COLO829 (cell line): ENCODE results near the gene RBFA.

Experiments used
- DNase-seq: peaks from one replicate; pipeline ENCODE4 v3.0.0; 2012; ENCODE audit warnings: low spot score

RBFA gene

DNA sequence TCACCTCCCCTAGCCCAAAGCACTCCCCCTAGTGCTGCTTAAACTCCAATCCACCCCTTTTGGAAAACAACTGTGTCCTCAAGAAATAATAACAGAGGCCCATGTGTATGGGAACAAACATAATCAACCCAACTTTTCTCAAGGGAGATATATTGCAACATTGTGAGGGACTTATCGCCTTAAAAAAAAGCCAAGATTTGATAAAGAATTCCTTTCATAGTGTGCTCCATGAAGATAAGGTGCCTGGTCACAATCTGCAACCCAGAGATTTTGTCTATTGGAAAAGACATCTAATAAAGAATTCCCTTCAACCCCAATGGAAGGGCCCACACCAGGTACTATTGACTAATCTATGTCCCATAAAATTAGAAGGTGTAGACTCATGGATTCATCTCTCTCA is 4.5 kb upstream of the RBFA start:
- no peak for DNase-seq

DNA sequence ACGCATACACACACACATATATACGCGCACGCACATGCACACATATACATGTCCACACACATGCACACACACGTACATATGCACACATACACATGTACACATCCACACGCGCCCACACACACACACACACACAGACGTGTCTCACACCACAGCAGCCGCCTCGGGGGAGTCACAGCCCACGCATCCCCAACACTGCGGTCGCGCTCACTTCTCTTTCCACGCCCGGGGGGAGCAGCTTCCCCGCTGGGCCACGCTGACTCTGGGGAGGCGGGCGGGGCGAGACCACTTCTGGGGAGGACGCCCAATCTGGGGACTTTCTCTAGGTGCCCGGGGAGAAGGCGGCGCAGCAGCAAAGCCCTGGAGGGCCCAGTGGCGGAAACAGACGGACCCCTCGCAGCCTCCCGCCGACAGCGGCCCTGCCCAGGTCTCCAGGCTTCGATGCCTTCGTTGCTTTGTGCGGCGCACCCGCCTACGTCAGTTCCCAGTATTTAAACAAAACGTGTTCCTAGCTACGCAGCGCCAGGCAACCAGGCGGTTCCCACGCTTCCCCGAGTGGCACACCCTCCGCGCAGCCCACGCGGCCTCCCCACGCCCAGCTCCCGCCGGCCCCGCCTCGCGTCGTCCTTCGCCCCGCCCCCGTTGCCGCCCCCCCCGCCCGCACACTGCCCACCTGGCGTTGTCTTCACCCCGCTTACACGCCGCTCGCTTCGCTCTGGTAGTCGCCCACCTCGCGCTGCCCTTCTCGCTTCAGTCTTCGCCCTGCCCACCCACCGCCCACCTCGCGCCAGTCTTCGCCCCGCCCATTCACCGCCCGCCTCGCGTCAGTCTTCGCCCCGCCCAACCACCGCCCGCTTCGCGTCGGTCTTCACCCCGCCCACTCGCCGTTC is 810 bp upstream of the RBFA start:
- peak; percentile 94 for DNase-seq

DNA sequence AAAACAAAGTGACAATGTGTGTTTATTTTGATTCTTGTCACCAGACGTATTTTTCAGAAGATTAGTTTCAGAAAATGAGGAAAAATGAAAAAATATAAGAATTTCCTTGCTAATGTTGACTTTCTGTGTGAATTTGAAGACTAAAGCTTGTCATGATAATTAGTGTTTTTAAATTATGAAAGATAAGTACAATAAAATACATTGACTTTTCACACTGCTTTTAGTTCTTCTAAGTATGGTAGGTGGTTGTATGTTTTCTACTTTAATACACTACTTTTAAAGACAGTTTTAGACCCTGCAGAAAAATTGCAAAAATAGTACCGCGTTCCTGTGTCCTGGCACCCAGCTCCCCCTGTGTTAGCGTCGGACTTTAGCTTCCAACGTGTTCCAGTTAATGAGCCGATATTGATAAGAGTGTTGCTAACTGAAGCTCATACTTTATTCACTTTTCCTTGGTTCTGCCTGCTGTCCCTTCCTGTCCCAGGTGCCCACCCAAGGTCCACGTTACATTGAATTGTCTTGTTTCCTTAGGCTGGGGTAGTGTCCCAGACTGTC is 695 bp downstream of the RBFA start:
- no peak for DNase-seq

DNA sequence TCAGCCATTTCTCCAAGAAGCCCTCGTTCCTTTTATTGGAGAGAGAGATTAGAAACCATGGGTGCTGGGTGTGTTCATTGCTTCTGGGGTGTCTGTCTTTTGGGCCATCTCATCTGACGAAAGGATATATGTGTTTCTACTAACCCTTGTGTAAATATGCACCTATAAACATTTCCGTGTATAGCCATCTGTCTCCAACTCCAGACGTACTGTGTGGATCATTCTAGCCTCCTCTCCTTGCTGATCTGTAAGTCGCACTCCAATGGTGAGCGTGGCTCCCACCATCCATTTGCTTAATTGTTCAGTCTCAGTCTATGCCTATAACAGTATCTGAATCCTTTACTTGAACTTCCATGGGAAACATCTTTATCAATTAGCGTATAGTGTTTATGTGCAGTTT is 1.8 kb downstream of the RBFA start:
- DNase-seq = no peak

DNA sequence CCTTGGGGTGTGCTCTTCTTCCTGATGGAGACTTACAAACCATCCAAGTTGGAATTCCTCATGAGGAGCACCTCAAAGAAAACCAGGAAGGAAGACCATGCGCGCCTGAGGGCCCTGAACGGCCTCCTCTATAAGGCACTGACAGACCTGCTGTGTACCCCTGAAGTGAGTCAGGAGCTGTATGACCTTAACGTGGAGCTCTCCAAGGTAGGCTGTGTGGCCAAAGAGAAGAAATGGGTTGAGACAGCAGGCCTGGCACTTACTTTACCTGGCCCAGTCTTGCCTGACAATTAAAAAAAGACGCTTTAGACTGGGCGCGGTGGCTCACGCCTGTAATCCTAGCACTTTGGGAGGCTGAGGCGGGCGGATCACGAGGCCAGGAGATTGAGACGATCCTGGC is 3.1 kb downstream of the RBFA start:
- no peak for DNase-seq

DNA sequence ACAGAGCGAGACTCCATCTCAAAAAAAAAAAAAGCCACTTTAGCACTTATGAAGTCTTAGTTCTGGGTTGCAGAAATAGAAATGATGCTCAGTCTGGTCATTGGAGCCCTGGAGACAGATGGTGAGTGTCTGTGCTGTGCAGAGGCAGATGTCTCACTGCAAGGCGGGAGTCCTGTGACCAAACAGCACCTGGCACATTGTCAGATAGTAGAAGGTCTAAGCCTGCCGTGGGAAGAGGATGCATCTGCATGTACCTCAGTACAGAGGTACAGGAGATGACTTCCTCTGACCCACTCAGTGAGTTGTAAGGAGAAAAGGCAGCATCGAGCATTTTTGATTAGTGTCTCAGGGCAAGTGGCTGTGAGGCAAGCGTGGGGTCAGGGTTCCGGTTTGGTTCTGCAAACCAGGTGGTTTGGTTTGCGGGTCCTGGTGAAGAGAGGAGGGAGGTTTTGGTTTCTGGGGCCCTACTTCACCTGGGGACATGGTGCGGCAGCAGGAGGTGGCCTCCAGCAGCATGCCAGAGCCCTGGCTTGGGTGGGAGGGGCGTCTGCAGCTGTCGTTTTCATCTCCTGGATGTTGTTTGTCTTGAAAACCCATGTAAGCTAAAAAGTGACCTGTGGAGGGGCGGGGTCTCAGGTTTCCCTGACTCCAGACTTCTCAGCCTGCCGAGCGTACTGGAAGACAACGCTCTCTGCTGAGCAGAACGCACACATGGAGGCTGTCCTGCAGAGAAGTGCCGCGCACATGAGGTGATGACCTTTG is 3.8 kb downstream of the RBFA start:
- no peak for DNase-seq

DNA sequence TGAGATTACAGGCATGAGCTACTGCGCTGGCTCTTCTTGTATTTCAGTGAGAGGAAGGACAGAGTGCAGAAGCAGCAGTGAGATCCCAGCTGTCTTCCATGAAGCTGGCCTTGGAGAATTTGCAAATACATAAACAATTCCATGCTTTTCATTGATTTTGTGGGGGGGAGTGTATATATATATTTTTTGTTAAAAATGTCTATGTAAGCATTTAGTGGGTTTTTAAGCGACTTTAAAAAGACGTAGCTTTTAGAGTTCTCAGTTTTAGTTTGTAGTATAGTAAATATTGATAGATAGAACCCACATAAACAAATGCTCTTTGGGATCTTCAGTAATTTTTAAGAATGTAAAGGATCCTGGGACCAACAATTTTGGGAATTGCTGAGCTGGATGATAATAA is 6.3 kb downstream of the RBFA start:
- no peak for DNase-seq

DNA sequence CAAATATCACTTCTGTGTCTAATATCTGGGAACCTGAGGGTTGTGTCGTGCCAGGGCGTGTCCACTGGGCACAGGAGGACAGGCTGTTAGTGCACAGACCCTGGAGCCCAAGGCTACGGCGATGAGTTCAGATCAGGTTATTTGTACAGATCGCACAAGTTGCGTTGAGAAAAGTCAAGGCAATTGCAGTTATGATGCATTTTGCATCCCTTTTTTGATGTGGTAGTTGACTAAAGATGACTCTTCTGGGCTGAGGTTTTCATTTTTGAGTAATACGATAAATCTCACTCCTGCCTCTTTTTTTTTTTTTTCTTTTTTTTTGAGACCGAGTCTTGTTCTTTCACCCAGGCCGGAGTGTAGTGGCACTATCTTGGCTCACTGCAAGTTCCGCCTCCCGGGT is 7.2 kb downstream of the RBFA start:
- DNase-seq = no peak

DNA sequence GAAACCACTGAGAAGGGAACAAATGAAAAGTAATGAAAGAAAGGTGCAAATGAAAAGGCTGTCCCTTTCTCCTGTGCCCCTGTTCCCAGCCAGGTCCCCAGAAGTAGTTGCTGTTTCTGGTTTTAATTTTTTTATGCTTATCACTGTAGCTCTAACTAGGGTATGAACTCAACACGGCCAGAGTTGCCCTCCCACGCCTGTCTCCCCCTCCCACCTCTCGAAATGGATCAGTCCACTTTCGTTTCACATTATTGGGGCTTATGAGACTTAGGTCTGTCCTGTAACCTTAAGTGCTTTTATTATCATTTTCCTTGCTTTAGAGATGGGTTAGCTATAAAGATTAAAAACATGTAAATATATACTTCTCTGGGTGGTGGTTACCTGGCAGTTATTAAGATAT is 8.6 kb downstream of the RBFA start:
- no peak for DNase-seq

DNA sequence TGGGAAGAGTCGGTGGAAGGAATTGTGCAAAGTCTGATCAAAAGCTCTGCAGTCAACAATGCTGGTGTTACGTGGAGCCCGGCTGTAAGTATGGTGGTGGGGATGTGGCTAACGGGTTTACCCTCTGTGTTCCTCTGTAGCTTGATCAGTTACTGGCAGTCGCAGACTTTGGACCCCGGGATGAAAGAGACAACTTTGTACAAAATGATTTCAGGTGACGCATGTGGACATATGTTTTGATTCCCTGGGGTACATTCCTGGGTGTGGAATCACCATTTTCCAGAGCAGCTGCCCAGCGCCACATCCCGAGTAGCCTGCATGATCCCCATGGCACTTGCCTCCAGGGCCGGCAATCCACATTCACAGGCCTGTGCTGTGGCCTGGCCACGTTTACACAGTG is 9.8 kb downstream of the RBFA start:
- no peak for DNase-seq

DNA sequence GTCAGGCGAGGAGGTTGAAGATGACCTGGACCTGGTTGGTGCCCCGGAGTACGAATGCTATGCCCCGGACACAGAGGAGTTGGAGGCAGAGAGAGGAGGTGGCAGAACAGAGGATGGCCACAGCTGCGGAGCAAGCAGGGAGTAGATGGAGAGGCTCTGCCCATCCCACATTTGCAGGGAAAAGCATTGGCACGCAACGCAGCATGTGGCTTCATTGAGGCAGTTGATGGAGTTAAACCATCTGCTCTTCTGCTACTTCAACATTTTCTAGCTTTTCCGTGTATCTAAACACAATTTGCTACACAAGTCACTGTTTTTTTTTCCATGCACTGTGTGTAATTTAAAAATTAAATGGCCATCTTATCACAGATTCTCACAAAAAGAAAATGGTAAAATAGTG is 11.8 kb downstream of the RBFA start:
- no peak for DNase-seq

DNA sequence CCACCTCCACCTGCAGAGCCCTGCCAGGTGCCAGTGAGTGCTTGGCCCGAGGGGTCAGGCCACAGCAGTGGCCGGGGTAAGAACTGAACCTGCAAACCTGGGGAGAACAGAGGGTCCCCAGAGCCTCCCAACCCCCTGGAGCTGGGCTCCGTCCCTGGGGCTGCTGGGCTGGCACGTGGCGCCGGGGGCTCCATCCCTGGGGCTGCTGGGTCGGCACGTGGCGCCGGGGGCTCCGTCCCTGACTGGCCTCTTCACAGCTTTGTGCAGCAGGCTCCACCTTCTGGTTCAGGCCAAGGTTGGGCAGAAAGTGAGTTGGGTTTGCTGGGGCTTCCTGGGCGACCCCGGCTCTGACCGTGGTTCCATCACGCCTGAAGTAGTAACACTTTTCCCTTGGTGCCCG is 12.2 kb downstream of the RBFA start:
- no peak for DNase-seq

DNA sequence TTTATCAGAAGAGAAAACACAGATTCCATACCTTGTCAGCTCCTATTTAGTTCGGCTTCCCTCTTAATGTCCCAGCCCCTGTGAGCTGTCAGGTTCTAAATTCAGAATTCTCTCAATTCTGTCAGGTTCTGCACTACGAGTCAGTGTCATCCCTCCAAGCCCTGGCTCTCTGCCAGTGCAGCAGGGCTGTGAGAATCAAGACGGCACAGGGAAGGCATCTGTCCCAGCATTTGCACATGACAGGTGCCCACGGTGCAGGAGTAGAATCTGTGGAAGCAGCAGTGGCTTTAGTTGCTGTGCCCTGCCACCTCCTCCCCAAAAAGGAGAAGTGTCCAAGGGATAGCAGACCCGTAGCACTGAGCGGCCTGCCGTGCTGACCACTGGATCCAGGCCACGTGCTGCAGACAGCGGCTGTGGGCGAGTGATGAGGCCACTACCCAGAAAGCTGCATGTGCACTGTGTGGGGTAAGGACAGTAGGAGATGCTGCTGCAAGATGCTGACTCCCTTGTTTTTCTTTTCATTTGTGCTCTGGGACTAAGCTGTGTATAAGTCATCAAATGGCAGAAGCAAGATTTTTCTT is 12.8 kb downstream of the RBFA start:
- no peak for DNase-seq

DNA sequence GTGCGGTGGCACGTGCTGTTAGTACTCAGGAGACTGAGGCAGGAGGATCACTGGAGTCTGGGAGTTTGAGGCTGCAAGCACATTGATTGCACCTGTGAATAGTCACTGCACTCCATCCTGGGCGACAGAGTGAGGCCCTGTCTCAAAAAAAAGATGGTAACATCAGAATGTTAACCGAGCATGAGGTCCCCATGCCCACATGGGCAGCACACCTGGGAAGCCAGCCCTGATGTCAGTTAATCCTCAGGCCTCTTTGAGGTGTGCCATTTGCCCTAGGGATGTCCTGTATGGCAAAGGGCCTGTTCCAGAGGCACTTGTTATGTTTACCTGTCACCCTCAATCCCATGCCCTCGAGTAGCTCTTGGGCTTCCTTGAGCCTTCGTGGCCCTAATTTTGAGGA is 16.6 kb downstream of the RBFA start:
- DNase-seq = no peak

DNA sequence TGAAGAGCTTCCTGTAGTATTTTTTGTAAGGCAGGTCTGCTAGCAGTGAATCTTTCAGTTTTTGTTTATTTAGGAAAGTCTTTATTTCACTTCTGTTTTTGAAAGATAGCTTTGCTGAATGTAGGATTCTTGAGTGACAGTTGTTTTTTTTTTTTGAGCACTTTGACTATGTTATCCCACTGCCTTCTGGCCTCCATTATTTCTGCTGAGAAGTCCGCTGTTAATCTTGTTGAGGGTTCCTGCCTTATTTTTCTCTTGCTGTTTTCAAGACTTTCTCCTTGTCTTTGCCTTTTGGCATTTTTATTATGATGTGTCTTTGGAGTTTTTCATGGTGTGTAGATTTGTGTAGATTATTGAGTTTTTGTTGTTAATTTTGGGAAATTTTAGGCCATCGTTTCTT is 21.9 kb downstream of the RBFA start:
- DNase-seq = no peak

DNA sequence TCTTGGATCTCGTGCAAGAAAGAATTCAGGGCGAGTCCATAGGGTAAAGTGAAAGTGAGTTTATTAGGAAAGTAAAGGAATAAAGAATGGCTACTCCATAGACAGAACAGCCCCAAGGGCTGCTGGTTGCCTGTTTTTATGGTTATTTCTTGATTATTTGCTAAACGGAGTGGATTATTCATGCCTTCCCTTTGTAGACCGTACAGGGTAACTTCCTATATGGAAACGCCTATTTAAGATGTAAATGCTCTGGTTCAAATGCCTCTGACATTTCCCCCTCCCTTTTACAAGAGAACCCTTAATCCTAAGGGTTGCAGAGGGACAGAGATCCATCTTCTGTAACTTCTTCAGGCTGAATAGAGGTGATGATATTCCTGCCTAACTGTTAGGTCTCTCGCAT is 25.7 kb downstream of the RBFA start:
- no peak for DNase-seq

DNA sequence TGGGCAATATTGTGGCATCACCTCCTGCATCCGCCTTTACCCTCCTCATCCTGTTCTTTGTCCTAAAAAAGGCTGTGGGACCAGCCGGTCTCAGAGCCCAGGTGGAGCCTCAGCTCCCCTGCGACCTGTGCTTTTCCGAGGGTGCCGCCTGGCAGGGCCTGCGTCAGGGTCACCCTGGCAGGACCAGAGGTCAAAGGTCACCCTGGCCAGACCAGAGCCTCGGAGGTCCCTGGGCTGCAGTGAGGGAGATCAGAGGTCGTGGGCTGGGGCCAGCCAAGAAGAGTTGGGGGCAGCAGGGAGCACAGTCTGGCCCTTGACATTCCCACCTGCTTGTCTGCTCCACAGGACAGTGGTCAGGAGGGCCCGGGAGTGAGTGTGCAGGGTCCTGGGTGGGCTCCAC is 31.5 kb downstream of the RBFA start:
- no peak for DNase-seq

DNA sequence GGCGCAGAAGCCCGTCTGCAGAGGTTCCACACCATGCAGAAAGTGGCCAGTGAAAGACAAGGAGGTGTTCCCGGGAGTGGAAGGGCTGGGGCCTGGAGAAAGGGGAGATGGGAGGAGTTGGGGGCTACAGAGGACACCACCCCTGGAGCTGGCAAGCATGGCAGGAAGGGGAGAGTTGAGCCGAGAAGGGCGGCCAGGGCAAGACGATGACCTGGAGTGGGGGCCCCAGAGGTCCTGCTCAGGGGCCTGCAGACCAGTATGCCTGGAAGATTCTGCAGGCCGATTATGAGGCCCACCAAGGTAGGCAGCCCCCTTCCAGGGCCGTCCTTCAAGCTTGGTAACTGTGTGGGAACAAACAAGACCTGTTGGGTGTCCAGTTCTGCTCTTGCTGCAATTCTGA is 33.1 kb downstream of the RBFA start:
- no peak for DNase-seq

DNA sequence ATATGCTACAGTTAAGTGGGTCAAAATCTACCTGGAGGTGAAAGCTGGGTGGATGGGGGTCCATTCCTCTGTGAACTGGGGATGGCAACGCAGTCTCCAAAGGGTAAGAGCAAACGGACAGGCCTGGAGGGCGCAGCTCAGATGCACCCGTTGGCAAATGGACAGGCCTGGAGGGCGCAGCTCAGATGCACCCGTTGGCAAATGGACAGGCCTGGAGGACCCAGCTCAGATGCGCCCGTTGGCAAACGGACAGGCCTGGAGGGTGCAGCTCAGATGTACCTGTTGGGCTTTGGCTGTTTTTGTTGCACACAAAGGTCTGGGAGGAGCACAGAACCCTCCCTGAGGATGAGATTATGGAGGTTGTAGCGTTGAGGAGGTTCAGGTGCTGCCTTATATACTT is 33.7 kb downstream of the RBFA start:
- no peak for DNase-seq

DNA sequence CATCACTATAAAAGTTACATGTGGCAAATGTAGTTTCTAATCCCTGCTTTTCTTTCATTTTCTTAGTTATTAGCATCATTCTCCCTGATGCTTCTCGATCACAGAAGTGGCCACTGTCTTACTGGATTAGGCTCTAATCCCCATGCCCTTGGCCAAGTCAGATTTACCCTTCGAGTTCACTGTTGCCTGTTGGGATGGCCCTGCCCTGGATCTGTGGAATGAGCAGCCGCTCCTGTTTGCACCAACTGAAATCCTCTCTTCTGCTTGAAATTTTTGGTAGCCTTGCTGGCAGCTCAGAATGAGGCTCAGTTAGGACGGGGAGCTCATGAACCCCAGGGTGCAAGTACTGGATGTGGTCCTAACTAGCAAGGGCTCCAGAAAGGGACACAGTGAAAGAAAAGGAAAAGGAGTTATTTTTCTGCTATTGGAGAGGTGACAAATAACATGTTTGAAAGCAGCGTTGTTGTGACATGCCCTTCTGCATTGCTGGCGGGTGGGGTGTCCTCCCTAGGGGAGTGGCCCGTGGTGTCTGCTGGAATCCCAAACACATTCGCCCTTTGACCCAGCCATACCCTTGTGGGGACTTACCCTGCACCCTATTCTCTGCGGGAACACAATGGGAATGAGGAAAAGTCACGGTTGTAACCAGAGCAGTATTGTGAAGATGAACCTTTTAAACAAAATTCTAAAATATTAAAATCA is 34.5 kb downstream of the RBFA start:
- no peak for DNase-seq

DNA sequence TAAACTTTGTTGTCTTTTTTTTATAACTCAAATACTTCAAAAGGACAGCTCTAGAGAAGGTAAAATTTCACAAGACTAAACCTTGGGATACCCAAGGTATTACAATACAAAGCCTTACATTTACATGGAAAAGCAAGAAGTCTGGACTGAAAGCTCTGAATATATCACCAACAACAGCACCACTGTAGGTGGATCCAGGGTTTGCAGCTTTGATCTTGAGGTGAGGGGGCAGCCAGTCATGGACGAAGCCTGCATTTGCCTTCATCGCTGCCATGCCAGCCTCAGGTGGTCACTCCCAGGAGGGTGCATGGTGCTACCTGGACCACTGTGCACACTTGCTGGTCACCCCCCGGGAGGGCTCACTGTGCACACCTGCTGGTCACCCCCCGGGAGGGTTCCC is 36.6 kb downstream of the RBFA start:
- no peak for DNase-seq

DNA sequence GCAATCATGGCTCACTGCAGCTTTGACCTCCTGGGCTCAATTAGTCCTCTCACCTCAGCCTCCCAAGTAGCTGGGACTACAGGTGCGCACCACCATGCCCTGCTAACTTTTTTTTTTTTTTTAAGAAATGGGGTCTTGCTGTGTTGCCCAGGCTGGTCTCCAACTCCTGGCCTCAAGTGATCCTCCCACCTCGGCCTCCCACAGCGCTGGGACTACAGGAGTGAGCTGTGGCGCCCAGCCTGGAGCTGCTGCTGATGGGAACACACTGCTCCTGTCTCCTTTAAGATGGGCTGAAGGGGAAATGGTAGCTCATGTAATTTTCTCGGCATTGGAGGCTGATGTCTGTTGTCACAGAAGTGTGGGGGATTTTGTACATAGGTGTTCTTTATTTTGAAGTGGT is 39.9 kb downstream of the RBFA start:
- no peak for DNase-seq
